ENCODE results near the gene COQ9.
"Not testable (repeated sequence)": the region's sequence is repeated elsewhere in the genome, so short reads cannot be mapped to it uniquely, and the experiment has no call there.

The COQ9 gene

DNA sequence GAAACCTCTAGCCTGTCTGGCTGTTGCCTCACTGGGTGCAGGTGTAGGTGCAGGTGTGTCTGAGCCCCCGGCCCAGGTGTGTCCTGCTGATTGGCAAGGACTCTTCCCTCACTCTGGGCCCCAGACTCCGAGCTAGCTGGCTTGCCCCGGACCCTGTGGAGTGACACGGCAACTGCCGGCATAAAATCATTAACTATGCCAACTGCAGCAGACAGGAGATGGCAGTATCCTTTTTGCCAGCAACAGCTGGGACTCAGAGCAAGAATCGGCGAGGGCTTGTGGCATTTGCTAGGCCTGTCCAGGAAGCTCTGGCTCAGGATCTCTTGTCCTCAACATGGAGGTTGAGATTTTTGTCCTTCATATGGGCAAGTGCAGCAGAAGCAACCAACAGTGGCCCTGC is 20.9 kb upstream of the COQ9 start:
- in situ Hi-C loops (cut with MboI; ENCODE audit: low sequenced_read_pairs) = no loop called here

DNA sequence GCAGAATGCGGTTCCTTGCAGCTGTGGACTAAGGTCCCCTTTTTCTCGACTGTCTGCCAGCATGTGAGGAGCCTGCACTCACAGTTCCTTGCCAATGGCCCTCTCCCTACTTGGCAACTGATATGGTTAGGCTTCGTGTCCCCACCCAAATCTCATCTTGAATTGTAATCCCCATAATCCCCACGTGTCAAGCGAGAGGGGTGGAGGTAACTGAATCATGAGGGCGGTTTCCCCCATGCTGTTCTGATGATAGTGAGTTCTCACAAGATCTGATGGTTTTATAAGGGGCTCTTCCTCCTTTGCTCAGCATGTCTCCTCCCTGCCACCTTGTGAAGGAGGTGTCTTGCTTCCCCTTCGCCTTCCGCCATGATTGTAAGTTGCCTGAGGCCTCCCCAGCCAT is 20.0 kb upstream of the COQ9 start:
- in situ Hi-C loops (cut with MboI; ENCODE audit: low sequenced_read_pairs) = no loop called here

- in situ Hi-C loops (cut with MboI; ENCODE audit: low sequenced_read_pairs) = no loop called here
Observed at GRCh38 chr16:57427824-57428223, 19.5 kb upstream of the COQ9 start.

- in situ Hi-C loops (cut with MboI; ENCODE audit: low sequenced_read_pairs) = no loop called here
Observed at GRCh38 chr16:57430955-57431354, 16.3 kb upstream of the COQ9 start.

GRCh38 chr16:57432505-57432904 is 14.8 kb upstream of the COQ9 start:
- in situ Hi-C loops (cut with MboI; ENCODE audit: low sequenced_read_pairs) = no loop called here

- in situ Hi-C loops (cut with MboI; ENCODE audit: low sequenced_read_pairs) = no loop called here
Observed at GRCh38 chr16:57432989-57433388, 14.3 kb upstream of the COQ9 start.

- in situ Hi-C loops (cut with MboI; ENCODE audit: low sequenced_read_pairs) = no loop called here
Observed at GRCh38 chr16:57434003-57434402, 13.3 kb upstream of the COQ9 start.

GRCh38 chr16:57435838-57436237 is 11.4 kb upstream of the COQ9 start:
- in situ Hi-C loops (cut with MboI; ENCODE audit: low sequenced_read_pairs) = no loop called here

DNA sequence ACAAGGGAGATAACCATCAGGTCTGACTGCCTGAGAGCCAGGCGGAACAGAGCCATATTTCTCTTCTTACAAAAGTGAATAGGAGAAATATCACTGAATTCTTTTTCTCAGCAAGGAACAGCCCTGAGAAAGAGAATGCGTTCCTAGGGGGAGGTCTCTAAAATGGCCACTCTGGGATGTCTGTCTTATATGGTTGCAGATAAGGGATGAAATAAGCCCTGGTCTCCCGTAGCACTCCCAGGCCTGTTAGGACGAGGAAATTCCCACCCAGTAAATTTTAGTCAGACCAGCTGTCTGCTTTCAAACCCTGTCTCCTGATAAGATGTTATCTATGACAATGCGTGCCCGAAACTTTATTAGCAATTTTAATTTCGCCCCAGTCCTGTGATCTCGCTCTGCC is 7.3 kb upstream of the COQ9 start:
- in situ Hi-C loops (cut with MboI; ENCODE audit: low sequenced_read_pairs) = not testable (repeated sequence)

DNA sequence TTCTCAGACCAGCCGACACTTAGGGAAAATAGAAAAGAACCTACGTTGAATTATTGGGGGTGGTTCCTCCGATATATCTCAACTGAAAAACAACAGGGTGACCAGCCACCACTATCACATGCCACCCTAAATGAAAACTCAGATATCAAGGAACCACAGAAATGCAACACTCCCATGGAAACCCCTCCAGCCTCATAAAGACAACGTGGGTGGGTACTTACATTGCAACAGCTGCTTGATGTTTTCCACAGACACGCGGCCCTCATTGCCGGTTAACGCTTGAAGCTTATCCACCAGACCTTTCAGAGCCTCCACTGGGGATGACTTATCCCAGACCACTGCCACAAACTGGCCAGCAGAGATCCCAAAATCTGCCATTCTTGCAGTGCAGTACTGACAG is 6.7 kb upstream of the COQ9 start:
- in situ Hi-C loops (cut with MboI; ENCODE audit: low sequenced_read_pairs) = not testable (repeated sequence)

GRCh38 chr16:57444711-57445110 is 2.6 kb upstream of the COQ9 start:
- in situ Hi-C loops (cut with MboI; ENCODE audit: low sequenced_read_pairs) = no loop called here

DNA sequence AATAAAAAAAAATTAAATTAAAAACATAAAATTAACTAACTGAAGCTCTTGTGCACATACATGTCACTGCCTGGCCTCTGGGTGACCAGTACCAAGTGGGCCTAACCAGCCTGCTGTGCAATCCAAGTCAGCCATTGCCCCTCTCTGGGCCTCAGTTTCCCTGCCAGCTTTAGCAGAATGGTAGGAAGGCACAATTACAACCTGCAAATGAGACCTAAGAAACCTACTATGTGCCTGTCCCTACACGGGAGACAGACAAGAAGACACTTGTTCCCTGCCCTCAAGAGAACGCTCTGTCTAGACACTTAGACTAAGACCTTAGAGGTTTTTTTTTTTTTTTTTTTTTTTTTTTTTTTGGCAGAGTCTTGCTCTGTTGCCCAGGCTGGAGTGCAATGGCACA is 1.8 kb upstream of the COQ9 start:
- in situ Hi-C loops (cut with MboI; ENCODE audit: low sequenced_read_pairs) = no loop called here

- in situ Hi-C loops (cut with MboI; ENCODE audit: low sequenced_read_pairs) = no loop called here
Observed at GRCh38 chr16:57446531-57447185, 621 bp upstream of the COQ9 start.

GRCh38 chr16:57452021-57452420 is 4.7 kb downstream of the COQ9 start:
- in situ Hi-C loops (cut with MboI; ENCODE audit: low sequenced_read_pairs) = no loop called here

DNA sequence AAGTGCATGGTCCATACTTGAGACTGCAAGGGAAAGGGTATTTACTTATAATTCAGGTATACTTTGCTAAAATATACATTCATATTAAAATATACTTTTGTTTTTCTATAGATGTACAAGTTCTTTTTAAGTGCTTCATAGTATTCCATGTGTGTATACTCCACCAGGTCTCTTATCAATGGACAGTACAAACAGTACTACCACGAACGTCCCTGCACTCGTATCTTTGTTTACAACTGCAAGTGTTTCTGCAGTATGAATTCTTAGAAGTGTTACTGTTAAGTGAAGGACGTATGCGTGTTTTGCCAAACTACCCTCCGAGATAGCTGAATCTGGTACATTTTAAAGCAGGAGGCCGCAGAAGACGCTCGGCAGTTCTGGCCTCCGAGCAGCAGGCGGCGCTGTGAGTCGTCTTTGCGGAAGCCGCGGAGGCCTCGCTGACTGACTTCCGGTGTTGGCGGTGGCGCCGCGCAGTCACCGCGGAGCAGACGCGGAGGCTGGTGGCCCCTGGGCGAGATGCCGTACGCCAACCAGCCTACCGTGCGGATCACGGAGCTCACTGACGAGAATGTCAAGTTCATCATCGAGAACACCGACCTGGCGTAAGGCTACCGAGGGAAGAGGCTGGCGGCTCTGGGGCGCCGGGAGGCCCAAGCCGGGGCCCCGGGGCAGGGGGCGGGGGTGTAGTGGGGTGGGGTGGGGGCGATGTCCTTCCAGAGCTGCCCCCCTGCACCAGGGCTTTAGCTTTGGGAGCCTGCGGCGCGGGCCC is 15.1 kb downstream of the COQ9 start, which contains the start of gene POLR2C:
Gene POLR2C, plus strand, starts transcription at position 471 of the 769 bp plus-strand sequence. Its CDS starts 46 bp downstream, at position 517.
- in situ Hi-C loops (cut with MboI; ENCODE audit: low sequenced_read_pairs) = no loop called here

GRCh38 chr16:57462978-57463362 is 15.7 kb downstream of the COQ9 start:
- in situ Hi-C loops (cut with MboI; ENCODE audit: low sequenced_read_pairs) = no loop called here

- in situ Hi-C loops (cut with MboI; ENCODE audit: low sequenced_read_pairs) = no loop called here
Observed at GRCh38 chr16:57464523-57464922, 17.2 kb downstream of the COQ9 start.

GRCh38 chr16:57468346-57468745 is 21.1 kb downstream of the COQ9 start:
- in situ Hi-C loops (cut with MboI; ENCODE audit: low sequenced_read_pairs) = no loop called here

- in situ Hi-C loops (cut with MboI; ENCODE audit: low sequenced_read_pairs) = no loop called here
Observed at GRCh38 chr16:57469046-57469445, 21.8 kb downstream of the COQ9 start.

DNA sequence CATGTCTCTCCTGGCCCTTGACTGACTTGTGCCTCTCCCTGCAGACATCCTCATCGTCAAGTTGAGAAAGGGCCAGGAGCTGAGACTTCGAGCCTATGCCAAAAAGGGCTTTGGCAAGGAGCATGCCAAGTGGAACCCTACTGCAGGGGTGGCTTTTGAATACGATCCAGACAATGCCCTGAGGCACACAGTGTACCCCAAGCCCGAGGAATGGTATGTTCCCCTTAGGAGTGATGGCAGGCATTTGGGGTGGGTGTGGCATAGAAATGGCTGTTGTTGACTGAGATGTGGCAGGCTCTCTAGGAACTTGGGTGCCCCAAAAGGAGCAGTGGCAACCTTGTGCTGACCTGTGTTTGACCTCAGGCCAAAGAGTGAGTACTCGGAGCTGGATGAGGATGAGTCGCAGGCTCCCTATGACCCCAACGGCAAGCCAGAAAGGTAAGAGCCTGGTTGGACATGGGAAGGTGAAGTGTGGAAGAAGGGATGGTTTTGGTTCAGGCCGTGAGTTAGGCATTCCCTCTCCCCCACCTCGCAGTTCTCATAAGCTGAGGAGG is 22.7 kb downstream of the COQ9 start:
- in situ Hi-C loops (cut with MboI; ENCODE audit: low sequenced_read_pairs) = no loop called here

- in situ Hi-C loops (cut with MboI; ENCODE audit: low sequenced_read_pairs) = no loop called here
Observed at GRCh38 chr16:57470711-57471110, 23.4 kb downstream of the COQ9 start.

DNA sequence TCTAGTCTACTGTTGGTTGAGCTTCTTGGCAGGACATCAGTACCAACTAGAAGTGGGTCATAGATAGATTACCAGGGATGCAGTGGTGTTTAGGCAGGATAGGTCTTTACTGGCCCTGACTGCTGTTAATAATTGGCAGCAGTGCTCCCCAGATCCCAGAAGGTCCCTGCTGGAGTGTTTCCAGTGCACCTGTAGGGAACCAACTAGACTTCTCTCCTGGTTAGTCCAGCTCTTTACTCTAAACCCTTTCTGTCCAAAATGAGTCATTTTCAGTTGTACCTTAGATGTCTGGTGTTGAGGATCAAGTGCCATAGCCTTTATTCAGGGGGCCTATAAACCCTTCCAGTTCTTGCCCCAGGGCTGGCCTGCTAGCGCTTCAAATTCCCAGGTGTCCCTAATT is 23.9 kb downstream of the COQ9 start:
- in situ Hi-C loops (cut with MboI; ENCODE audit: low sequenced_read_pairs) = no loop called here

Data from hTERT RPE-1 (cell line).